ENCODE data around the gene TPH2. TPM values are rescaled to one million over a fixed set of nuclear protein-coding genes. Genes with fewer than 3 reads are reported as not detected.

The TPH2 gene
- total and polyA plus RNA-seq, 9 of the 15 experiments (the other 6 are each of a cell fraction or from before 2014, with no cell fraction given): 0.06 to 0.28 (median 0.14) TPM; not detected in 4

DNA sequence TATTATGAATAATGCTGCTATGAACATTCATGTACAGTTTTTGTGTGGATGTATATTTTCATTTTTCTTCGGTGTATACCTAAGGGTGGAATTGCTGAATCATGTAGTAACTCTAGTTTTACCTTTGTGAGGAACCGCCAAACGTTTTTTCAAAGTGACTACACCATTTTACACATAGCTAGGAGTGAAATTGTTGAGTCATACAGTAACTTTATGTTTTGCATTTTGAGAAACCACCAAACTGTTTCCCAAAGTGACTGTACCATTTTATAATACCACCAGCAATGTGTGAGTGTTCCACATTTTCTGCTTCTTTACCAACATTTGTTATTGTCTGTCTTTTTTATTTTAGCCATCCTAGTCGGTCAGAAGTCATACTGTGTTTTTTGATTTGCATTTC, 3.1 kb upstream of the TPH2 start:
- Histone ChIP-seq H3K36me3 (ENCODE audit: control insufficient read depth, insufficient read depth, low read length) (no peaks in the 10 kb centered on the region), H2AFZ (ENCODE audit: low read depth, low read length) (peak overlapping the region; percentile 75), H3K9ac (ENCODE audit: insufficient read depth in 1 of 2, low read depth in 2 of 2, low read length in 2 of 2) (no peak overlapping the region; a peak in 1 of 4 replicates), H3K4me3 (no peak overlapping the region), H3K79me2 (ENCODE audit: control insufficient read depth, insufficient read depth, low read length) (no peaks in the 10 kb centered on the region), H3K4me1 (replicated peaks in 1 of 2; ENCODE audit: control insufficient read depth in 2 of 2, insufficient read depth in 2 of 2, low read length in 2 of 2) (no peaks in the 10 kb centered on the region), H3K27me3 (ENCODE audit: control insufficient read depth in 2 of 2, insufficient read depth in 2 of 2, low read length in 2 of 2) (no peaks in the 10 kb centered on the region), H3K27ac (ENCODE audit: extremely low read depth, low read depth, low read length) (peak overlapping the region; percentile 45; the same call in 2 of the 3 replicates), H4K20me1 (replicated peaks; ENCODE audit: control insufficient read depth, insufficient read depth, low read length) (no peaks in the 10 kb centered on the region), H3K9me1 (ENCODE audit: control insufficient read depth, insufficient read depth, low read length) (no peaks in the 10 kb centered on the region), H3K9me3 (replicated peaks; ENCODE audit: control insufficient read depth, insufficient read depth, low read depth, low read length) (no peaks in the 10 kb centered on the region), H3K4me2 (ENCODE audit: insufficient read depth, low read length) (peak overlapping the region; percentile 13; the same call in 1 of the 2 replicates)
- in situ Hi-C loops (cut with MboI): loop anchor here (10.0 kb wide), 1 partner anchor 161 kb away; no protein-coding TSS in a partner anchor
- peak in 1 of 4 experiments; percentile 30 for DNase-seq (ENCODE audit: extremely low read depth in 1 of 4, low spot score in 3 of 4)
- ATAC-seq: peak; percentile 75
- POLR2A ChIA-PET: no interaction called here
- intact Hi-C loops (cut with micrococcal nuclease): loop anchor here (5.0 kb wide), 1 partner anchor 93 kb away; no protein-coding TSS in a partner anchor
- BruUV-seq (replicated peaks): no TSS peak
- CTCF ChIA-PET (ENCODE audit: low intra/inter-chr PET ratio): no interaction called here
- FAIRE-seq: peak; percentile 44
- 2% methylated on average over 4 of the region's 4 CpGs for WGBS (ENCODE audit: insufficient coverage, low coverage, missing lambda C conversion rate)
- TF ChIP-seq ADNP (tag; IDR thresholded peaks at IDR 0.05) (no peak), MIER1 (IDR thresholded peaks at IDR 0.05; ENCODE audit: low read depth) (0 out of 2 replicates have a peak, but pooled peaks have one; percentile 13), NFIX (CRISPR knock-in tag; IDR thresholded peaks at IDR 0.05; ENCODE audit: low read depth) (no peak), NR4A1 (CRISPR knock-in tag; IDR thresholded peaks at IDR 0.05) (no peak), NR4A1 (tag; IDR thresholded peaks at IDR 0.05) (no peak), EHMT2 (IDR thresholded peaks at IDR 0.05) (peak; percentile 56; the same call in 1 of the 2 replicates), KDM5B (IDR thresholded peaks at IDR 0.05; ENCODE audit: insufficient replicate concordance, low read depth, low read length) (no peak), NFE2L1 (tag; IDR thresholded peaks at IDR 0.05; ENCODE audit: borderline replicate concordance, low read depth) (0 out of 2 replicates have a peak, but pooled peaks have one; percentile 21), FOXA3 (CRISPR knock-in tag; conservative IDR thresholded peaks at IDR 0.05 in 1 of 2, IDR thresholded peaks at IDR 0.05 in 1 of 2) (no peak), FIP1L1 (IDR thresholded peaks at IDR 0.05; ENCODE audit: low read depth, low read length, poor library complexity, severe bottlenecking) (no peak), ZBTB7A (IDR thresholded peaks at IDR 0.05; ENCODE audit: borderline replicate concordance, control insufficient read depth, low read depth, low read length) (no peak), SP2 (IDR thresholded peaks at IDR 0.05; ENCODE audit: extremely low read depth, low read depth, low read length, poor library complexity, severe bottlenecking) (no peak), ARID1B (IDR thresholded peaks at IDR 0.05) (peak; percentile 33; the same call in 1 of the 2 replicates), USF1 (CRISPR knock-in tag; IDR thresholded peaks at IDR 0.05) (no peak), TOE1 (IDR thresholded peaks at IDR 0.05; ENCODE audit: borderline replicate concordance) (no peak), TOE1 (CRISPR knock-in tag; IDR thresholded peaks at IDR 0.05; ENCODE audit: borderline replicate concordance, low read depth) (no peak), ZNF507 (tag; conservative IDR thresholded peaks at IDR 0.05) (no peak), YY1 (IDR thresholded peaks at IDR 0.05; ENCODE audit: borderline replicate concordance in 1 of 3, control insufficient read depth in 1 of 3, extremely low read depth in 1 of 3, insufficient read depth in 3 of 3, insufficient read length in 1 of 3, insufficient replicate concordance in 2 of 3, low read depth in 1 of 3, low read length in 2 of 3) (no peak), BMI1 (IDR thresholded peaks at IDR 0.05; ENCODE audit: low read length) (no peak), MAFG (tag; conservative IDR thresholded peaks at IDR 0.05) (peak; percentile 80)
- TF ChIP-seq, protein P1, sequence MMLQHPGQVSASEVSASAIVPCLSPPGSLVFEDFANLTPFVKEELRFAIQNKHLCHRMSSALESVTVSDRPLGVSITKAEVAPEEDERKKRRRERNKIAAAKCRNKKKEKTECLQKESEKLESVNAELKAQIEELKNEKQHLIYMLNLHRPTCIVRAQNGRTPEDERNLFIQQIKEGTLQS (IDR thresholded peaks at IDR 0.05): peak; percentile 31
- TF ChIP-seq, protein P1 (CRISPR knock-in tag; conservative IDR thresholded peaks at IDR 0.05): no peak

Measured in K562 (cell line).